ENCODE data around the gene GNAI2.
"Not testable (repeated sequence)": the region's sequence is repeated elsewhere in the genome, so short reads cannot be mapped to it uniquely, and the experiment has no call there.

The GNAI2 gene

GRCh38 chr3:50226888-50227389 lies 9.1 kb upstream of the GNAI2 start:
- DNase-seq (ENCODE audit: low spot score) = no peak

DNA sequence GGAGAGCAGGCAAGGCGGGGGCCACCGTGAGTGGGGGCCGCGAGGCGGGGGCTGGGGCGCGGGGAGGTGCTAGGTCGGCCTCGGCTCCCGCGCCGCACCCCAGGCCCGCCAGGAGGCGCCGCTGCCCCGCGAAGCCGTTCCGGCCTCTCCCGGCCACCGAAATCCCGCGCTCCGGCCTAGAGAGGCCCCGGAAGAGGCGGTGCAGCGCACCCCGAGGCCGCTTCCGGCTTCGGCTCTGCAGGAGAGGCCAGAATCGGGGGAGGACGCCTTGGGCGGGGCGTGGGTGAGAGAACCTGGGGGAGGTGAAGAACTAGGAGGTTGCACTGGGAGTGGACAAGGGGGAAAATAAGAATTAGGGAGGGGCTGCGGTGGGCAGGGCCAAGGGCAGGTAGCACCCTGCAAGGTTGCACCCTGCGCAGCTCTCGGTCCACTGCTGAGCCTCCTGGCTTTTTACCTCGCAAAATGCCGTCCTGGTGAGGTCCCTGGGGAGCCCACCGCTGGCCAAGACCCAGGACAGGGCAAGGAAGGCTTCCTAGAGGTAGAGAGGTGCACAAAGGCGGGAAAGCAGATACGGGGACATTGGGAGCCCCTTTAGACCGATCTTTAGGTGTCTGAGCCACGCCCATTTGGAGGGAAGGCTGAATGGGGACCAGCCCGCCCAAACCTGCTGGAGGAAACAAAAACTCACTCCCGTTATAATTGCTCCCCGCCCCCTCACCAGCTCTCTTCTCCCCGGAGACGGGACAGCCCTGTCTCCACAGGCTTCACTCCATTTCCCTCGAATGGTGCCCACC lies 8.4 kb upstream of the GNAI2 start:
- DNase-seq (ENCODE audit: low spot score) = peak; percentile 90

DNA sequence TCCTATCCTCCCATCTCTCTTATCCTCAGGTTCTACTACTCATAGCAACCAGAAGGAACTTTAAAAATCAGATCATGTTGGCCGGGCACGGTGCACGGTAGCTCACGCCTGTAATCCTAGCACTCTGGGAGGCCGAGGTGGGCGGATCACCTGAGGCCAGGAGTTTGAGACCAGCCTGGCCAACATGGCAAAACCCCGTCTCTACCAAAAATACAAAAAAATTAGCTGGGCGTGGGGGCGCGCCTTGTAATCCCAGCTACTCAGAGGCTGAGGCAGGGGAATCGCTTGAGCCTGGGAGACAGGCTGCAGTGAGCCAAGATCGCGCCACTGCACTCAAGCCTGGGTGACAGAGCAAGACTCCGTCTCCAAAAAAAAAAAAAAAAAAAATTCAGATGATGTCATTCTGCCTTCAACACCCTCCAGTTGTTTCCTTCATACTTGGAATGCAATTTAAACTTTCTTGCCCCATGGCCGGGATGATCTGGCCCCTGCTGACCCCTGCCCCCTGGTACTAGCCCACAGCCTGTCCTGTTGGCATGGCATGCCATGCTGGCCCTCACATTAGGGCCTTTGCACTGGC lies 7.7 kb upstream of the GNAI2 start:
- not testable (repeated sequence) for DNase-seq (ENCODE audit: low spot score)

DNA sequence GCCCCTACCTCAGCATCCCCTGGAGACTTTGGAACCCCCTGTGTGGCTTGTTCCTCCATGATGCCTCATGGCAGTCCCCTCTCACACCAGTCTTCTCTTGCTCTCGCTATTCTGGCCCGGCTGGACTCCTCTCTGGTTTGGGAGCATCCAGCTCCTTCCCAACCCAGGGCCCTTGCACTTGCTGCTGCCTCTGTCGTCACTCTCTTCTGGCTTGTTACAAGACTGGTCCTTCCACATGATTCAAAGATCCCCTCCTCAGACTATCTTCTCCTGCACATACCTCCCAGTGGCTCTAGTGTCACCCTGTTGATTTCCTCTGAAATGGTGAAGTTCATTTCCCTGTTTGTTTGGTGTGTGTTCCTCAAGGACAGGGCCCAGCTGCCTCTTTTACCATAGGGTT lies 6.5 kb upstream of the GNAI2 start:
- DNase-seq (ENCODE audit: low spot score) = no peak

DNA sequence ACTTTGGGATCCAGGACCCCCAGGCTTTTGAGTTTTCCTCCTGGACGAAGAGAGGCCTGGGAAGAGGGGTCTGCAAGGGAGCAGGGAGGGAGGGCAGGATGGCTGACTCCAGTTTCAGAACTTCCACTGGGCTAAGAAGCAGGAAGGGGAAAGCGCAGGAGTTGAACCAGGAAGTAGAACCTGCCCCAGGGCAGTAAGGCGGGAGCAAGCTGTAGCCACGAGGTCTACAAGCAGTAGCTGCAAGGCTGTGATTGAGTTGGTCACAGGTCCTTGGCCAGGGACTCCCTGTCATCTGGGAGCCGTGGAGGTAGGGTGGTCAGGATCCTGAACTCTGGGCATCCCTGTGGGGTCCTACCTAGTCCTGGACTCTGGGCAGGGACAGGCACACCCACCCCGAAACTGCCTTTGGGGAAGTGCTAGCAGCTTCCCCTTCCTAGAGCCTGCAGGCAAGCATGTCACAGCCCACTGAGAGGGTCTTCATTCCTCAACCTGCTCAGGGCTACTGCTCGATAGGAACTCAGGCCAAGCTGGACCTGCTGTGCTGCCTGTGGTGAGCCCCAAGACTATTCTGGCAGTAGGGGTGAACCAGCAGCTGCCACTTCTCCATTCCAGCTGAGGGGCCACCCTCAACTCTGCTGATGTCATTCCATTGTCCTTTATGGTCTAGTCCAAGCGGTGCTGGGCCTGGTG lies 5.8 kb upstream of the GNAI2 start:
- no peak for DNase-seq (ENCODE audit: low spot score)

- no peak for DNase-seq (ENCODE audit: low spot score)
These were observed 5.2 kb upstream of the GNAI2 start for GRCh38 chr3:50230794-50231125.

GRCh38 chr3:50231581-50231980 lies 4.4 kb upstream of the GNAI2 start:
- no peak for DNase-seq (ENCODE audit: low spot score)

DNA sequence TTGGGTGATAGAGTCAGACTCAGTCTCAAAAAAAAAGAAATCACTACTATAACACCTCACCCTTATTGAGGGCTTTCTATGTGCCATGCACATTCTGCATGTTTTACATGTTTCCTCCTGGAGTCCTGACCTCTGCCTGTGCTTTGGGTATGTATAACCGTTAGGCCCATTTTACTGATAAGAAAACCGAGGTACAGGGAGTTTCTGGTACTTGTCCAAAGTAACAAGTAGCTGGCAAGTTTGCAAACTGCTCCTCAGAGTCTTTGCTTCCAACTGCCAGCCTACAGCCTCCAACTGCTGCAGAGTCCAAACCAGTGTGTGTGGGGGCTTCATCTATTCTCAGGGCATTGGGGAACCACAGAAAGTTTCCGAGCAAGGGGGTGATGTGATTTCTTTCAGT lies 3.7 kb upstream of the GNAI2 start:
- DNase-seq (ENCODE audit: low spot score) = no peak

DNA sequence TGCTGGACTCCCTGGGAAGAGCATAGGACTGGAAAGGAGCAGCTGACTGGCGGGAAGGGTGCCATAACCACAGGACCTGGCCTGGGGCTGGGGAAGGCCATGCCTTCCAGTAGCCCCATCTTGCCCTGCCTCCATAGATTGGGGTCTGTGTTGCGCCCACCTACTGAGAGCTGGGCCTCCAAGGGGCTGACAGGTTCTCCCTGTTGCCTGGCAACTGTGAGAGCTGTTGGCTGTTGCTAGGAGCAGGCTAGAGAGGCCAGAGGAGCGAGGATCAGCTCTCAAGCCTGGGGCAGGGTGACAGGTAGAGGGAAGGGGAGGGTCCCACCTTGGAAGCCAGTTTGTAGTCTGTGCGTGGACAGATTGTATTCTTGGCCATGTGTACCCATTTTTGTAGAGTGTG lies 2.8 kb upstream of the GNAI2 start:
- DNase-seq (ENCODE audit: low spot score) = no peak

GRCh38 chr3:50236484-50237132 lies 604 bp downstream of the GNAI2 start:
- DNase-seq (ENCODE audit: low spot score) = no peak

GRCh38 chr3:50237133-50237651 lies 1.2 kb downstream of the GNAI2 start:
- no peak for DNase-seq (ENCODE audit: low spot score)

GRCh38 chr3:50237754-50238548 lies 1.9 kb downstream of the GNAI2 start:
- DNase-seq (ENCODE audit: low spot score) = no peak

DNA sequence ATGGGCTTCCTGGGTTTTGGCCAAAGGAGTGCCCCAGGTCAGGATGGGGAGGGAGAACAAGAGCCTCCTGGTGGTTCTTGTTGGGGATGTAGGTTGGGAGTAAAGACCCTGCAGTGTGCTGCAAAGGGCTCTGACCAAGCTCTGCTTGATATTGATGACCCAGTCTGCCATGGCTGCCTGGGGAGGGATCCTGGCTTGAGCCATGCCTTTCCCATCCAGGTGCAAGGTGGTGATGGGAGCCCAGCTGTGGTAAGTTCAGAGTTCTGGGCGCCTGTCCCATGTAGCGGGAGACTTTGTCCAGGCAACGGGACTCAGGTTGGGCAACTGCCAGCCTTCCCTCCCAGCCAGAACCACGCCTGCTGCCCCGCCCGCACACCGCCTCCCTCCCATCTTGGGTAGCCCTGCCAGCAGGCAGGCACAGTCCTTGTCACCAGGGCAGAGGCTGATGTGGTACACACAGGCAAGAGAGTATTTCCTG lies 2.6 kb downstream of the GNAI2 start:
- DNase-seq (ENCODE audit: low spot score) = no peak

DNA sequence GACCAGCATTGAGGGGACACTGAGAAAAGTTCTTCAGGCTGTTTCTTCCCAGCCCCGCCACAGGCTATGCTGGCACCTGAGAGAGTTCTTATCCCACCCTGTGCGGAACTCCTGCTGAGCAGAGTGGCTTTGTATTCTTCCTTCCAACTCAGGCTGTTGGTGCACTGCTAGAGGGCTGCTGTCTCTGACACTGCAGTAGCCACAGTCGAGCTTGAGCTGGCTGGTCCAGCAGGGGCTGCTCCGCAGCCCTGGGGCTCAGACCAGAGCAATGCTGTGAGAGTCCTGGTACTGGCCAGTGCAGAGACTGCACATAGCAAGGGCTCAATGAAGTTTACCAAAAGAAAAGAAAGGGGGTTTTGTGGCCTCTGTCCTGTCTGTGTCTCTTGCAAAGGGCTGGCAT lies 3.6 kb downstream of the GNAI2 start:
- no peak for DNase-seq (ENCODE audit: low spot score)

GRCh38 chr3:50241163-50241562 lies 5.2 kb downstream of the GNAI2 start:
- DNase-seq (ENCODE audit: low spot score) = no peak

DNA sequence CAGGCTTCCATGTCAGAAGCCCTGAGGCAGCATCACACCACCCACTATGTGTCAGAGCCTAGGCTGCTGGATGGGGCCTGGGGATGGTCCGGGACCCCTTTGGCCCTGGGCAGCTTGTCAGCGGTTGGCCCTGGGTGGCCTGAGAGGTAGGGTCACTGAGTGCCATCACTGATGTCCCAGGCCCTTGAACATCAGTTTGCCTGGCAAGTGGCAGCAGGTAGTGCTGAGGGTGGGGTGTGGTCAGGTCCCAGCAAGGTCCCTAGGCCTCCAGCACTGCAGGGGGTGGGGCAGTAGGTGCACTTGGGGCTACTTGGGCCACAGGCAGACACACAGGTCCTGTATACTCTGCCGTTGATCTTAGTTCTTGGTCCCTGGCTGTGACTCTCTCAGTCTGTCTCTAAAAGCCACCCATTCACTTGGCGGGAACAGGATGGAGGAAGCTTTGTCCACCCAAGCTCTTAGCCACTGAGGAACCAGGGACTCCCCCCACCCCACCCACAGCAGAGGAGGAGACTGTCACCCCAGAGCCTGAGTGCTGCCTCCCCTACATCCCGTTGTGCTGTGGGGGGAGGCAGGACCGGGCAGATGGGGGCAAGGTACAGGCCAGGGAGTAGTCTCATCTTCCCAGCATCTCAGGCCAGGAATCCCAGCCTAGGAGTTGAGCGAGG lies 5.8 kb downstream of the GNAI2 start:
- DNase-seq (ENCODE audit: low spot score) = no peak

DNA sequence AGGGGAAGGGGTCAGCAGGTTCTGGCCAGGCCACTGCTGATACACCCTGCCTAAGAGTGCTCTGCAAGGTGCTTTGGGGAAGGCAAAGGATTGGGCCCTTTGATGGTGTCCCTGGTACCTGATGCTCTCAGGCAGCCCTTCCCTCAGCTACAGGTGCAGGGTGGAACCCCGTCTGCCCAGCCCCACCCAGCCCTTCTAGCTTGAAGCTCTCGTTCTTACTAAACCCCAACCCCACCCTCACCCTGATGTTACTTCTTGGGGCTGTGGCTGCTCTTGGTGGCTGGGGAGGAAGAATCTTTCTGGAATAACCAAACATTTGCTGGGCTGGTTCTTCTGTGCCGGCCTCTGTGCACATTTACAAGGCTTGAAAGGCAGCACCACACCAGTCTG lies 6.4 kb downstream of the GNAI2 start:
- no peak for DNase-seq (ENCODE audit: low spot score)

GRCh38 chr3:50242851-50243542 lies 7.0 kb downstream of the GNAI2 start:
- DNase-seq (ENCODE audit: low spot score) = no peak

DNA sequence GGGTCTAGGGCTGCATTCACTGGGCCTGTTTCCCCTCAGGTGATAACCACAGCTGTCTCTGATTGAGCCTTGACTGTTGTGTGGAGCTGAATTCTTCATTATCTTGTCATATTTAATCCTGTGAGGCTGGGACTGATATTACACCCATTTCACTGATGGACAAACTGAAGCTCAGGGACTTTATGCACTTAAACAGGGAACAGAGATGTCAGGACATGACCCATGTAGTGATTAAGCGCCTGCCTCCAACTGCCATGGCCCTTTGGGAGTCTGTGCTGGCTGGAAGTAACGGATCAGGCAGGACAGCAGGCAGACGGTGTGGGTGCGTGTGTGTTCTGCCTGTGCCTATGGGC lies 7.5 kb downstream of the GNAI2 start:
- no peak for DNase-seq (ENCODE audit: low spot score)

DNA sequence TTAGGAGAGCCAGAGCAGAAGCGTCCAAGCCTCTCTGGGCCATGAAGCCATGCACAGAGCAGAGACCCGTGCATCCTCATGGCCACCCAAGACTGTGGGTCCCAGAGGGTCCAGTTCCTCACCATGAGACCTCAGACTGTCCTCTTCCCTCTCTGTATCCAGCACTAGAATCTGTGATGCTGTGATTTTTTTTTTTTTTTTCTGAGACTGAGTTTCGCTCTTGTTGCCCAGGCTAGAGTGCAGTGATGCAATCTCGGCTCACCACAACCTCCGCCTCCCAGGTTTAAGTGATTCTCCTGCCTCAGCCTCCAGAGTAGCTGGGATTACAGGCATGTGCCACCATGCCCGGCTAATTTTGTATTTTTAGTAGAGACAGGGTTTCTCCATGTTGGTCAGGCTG lies 8.8 kb downstream of the GNAI2 start:
- DNase-seq (ENCODE audit: low spot score) = not testable (repeated sequence)

Data from putamen (tissue), 1 donor.